22Rv1 (cell line): ENCODE results near the gene IDH2.

Experiments
- CTCF ChIP-seq: fragments of 450-650 bp; IDR thresholded peaks from 2 replicates; pipeline ENCODE4 v1.5.1; 2017; ENCODE audit warnings: mild to moderate bottlenecking
- ZFX ChIP-seq: fragments of 450-650 bp; IDR thresholded peaks from 2 replicates; pipeline ENCODE4 v1.6.1; 2017; ENCODE audit warnings: antibody characterized with exemption, borderline replicate concordance

- no peak for TF ChIP-seq CTCF
- TF ChIP-seq ZFX, result no peak
These were observed 36.6 kb downstream of the IDH2 start for GRCh38 chr15:90065682-90066049.
